Neural progenitor cell (in vitro differentiated cells): ENCODE data around the gene TECTA.

Experiments
- EZH2 ChIP-seq: fragments of 200-600 bp; sonication (generic); IDR thresholded peaks from 2 replicates; pipeline ENCODE4 v1.6.1; 2017; ENCODE audit warnings: antibody characterized with exemption, mild to moderate bottlenecking, moderate library complexity
- EZH2phosphoT487 ChIP-seq: fragments of 200-600 bp; sonication (generic); IDR thresholded peaks from 2 replicates; pipeline ENCODE4 v1.6.1; 2017; ENCODE audit warnings: antibody characterized with exemption

- TF ChIP-seq EZH2 = no peak
- TF ChIP-seq EZH2phosphoT487 = no peak
Measured at GRCh38 chr11:121082670-121083069, 18.4 kb upstream of the TECTA start.
